Gastrocnemius medialis (tissue), 4 donors: ENCODE data around the gene PCSK6.

ENCODE experiments used
- POLR2A ChIP-seq, 2 donors: fragments of 450-650 bp; IDR thresholded peaks; one replicate each; pipeline ENCODE4 v1.6.1; 2017; ENCODE audit warnings: antibody characterized with exemption in 2 of 2, mild to moderate bottlenecking in 2 of 2, moderate library complexity in 2 of 2
- TF ChIP-seq, protein P1 (sequence below), 5 experiments: fragments of 450-650 bp in 3 of 5; fragments of 200-600 bp in 2 of 5; sonication (generic) in 2 of 5; IDR thresholded peaks in 4 of 5; conservative IDR thresholded peaks in 1 of 5; 1 replicate in 4 of 5; 2 replicates in 1 of 5; pipeline ENCODE4 v1.5.1; 2016 to 2019; ENCODE audit warnings: antibody characterized with exemption in 5 of 5, mild to moderate bottlenecking in 3 of 5, moderate library complexity in 3 of 5

- TF ChIP-seq, protein P1, sequence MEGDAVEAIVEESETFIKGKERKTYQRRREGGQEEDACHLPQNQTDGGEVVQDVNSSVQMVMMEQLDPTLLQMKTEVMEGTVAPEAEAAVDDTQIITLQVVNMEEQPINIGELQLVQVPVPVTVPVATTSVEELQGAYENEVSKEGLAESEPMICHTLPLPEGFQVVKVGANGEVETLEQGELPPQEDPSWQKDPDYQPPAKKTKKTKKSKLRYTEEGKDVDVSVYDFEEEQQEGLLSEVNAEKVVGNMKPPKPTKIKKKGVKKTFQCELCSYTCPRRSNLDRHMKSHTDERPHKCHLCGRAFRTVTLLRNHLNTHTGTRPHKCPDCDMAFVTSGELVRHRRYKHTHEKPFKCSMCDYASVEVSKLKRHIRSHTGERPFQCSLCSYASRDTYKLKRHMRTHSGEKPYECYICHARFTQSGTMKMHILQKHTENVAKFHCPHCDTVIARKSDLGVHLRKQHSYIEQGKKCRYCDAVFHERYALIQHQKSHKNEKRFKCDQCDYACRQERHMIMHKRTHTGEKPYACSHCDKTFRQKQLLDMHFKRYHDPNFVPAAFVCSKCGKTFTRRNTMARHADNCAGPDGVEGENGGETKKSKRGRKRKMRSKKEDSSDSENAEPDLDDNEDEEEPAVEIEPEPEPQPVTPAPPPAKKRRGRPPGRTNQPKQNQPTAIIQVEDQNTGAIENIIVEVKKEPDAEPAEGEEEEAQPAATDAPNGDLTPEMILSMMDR (IDR thresholded peaks at IDR 0.05 in 4 of 5, conservative IDR thresholded peaks at IDR 0.05 in 1 of 5): no peak
- TF ChIP-seq POLR2A (IDR thresholded peaks at IDR 0.05): no peak
Measured at GRCh38 chr15:101490922-101491733, 1.6 kb upstream of the PCSK6 start.
